Osteocyte (in vitro differentiated cells): ENCODE measurements around the gene PHF21A. TPM values are rescaled to one million over a fixed set of nuclear protein-coding genes. Genes with fewer than 3 reads are reported as not detected.

Source experiments
- DNase-seq: peaks from one replicate; pipeline ENCODE4 v3.0.0; 2021; ENCODE audit warnings: mixed read lengths; ENCODE audit not compliant: unreplicated experiment; ENCODE audit errors: extremely low spot score
- H3K27ac Mint-ChIP-seq: one replicate; pipeline ENCODE4 v1.8.0; 2021; ENCODE audit warnings: mild to moderate bottlenecking, mixed read lengths; ENCODE audit not compliant: unreplicated experiment
- H3K27me3 Mint-ChIP-seq: one replicate; pipeline ENCODE4 v1.8.0; 2021; ENCODE audit warnings: mixed read lengths; ENCODE audit not compliant: unreplicated experiment
- H3K36me3 Mint-ChIP-seq: one replicate; pipeline ENCODE4 v1.8.0; 2021; ENCODE audit warnings: mixed read lengths; ENCODE audit not compliant: unreplicated experiment
- H3K4me1 Mint-ChIP-seq: one replicate; pipeline ENCODE4 v1.8.0; 2021; ENCODE audit warnings: mixed read lengths; ENCODE audit not compliant: unreplicated experiment
- H3K4me3 Mint-ChIP-seq: one replicate; pipeline ENCODE4 v1.8.0; 2021; ENCODE audit warnings: mild to moderate bottlenecking, moderate library complexity, mixed read lengths; ENCODE audit not compliant: unreplicated experiment
- H3K9me3 Mint-ChIP-seq: one replicate; pipeline ENCODE4 v1.8.0; 2021; ENCODE audit warnings: mixed read lengths; ENCODE audit not compliant: unreplicated experiment
- CTCF ChIP-seq: fragments of 200-600 bp; sonication (generic); IDR thresholded peaks from 2 replicates; pipeline ENCODE4 v1.5.0; 2021; ENCODE audit warnings: antibody characterized with exemption, mild to moderate bottlenecking, moderate library complexity
- total RNA-seq: library from RNA; stranded (reverse); gene quantifications from 2 replicates; pipeline ENCODE4 v1.2.1, GENCODE V29; 2021

The PHF21A gene
- total RNA-seq, 1 donor from 2014 or later, result 40.8 TPM

GRCh38 chr11:46159680-46160079 is 38.4 kb upstream of the PHF21A start:
- Mint-ChIP-seq H3K4me3 (no peak overlapping the region), H3K9me3 (no peaks in the 10 kb centered on the region), H3K27ac (no peak overlapping the region), H3K27me3 (peaks cover 47% of the 10 kb centered on the region), H3K4me1 (no peaks in the 10 kb centered on the region), H3K36me3 (no peaks in the 10 kb centered on the region)
- no peak for TF ChIP-seq CTCF
- no peak for DNase-seq

DNA sequence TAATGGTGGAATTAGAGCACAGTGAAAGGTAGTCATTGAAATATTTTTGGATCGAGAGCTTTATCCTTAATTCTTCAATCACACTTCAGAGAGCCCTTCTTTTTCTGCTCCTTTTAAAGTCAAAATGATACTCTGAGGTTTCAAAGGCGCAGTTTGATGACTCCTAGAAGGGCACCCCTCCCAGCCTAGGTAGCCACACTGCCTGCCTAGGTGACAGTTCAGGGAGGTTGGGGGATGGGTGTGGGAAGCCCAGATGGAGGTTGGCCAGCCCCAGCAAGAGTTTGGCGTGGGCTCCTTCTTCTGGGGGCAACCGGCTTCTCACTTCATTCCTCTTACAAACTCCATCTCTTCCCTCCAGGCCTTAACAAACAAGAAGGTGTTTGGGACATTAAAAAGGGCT is 28.6 kb upstream of the PHF21A start:
- Mint-ChIP-seq H3K27ac (no peak overlapping the region), H3K27me3 (peaks cover 67% of the 10 kb centered on the region), H3K36me3 (no peaks in the 10 kb centered on the region), H3K9me3 (peaks cover 5% of the 10 kb centered on the region), H3K4me1 (no peaks in the 10 kb centered on the region), H3K4me3 (no peak overlapping the region)
- no peak for DNase-seq
- no peak for TF ChIP-seq CTCF

GRCh38 chr11:46149342-46149741 is 28.1 kb upstream of the PHF21A start:
- no peak overlapping the region for H3K27ac Mint-ChIP-seq
- no peaks in the 10 kb centered on the region for H3K36me3 Mint-ChIP-seq
- peaks cover 5% of the 10 kb centered on the region for H3K9me3 Mint-ChIP-seq
- no peak for DNase-seq
- H3K4me1 Mint-ChIP-seq, result no peaks in the 10 kb centered on the region
- peaks cover 68% of the 10 kb centered on the region for H3K27me3 Mint-ChIP-seq
- no peak for TF ChIP-seq CTCF
- H3K4me3 Mint-ChIP-seq, result no peak overlapping the region

GRCh38 chr11:46144741-46145140 is 23.5 kb upstream of the PHF21A start:
- Mint-ChIP-seq H3K4me1 (no peaks in the 10 kb centered on the region), H3K9me3 (no peaks in the 10 kb centered on the region), H3K27me3 (peaks cover 43% of the 10 kb centered on the region), H3K4me3 (no peak overlapping the region), H3K36me3 (no peaks in the 10 kb centered on the region), H3K27ac (no peak overlapping the region)
- no peak for DNase-seq
- no peak for TF ChIP-seq CTCF

DNA sequence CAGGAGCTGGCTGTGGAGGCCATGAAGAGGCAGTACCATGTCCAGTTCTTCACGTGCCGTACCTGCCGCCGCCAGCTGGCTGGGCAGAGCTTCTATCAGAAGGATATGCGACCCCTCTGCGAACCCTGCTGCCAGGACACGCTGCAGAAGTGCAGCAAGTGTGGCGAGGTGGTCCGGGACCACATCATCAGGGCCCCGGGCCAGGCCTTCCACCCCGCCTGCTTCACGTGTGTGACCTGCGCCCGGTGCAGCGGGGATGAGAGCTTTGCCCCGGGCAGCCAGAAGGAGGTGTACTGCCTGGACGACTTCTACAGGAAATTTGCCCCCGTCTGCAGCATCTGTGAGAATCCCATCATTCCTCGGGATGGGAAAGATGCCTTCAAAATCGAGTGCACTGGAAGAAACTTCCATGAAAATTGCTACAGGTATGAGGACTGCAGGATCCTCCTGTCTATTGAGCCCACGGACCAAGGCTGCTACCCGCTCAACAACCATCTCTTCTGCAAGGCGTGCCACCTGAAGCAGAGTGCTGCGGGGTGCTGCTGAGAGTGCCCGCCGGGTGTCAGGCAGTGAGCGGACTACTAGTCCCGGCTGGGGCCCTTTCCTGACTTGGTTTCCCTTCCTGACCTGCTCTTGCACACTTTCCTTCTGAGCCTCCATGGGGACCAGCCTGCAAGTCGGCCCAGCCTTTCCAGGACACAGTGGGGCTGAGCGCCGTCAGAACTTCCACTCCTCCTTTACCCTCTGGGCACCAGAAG is 22.0 kb upstream of the PHF21A start:
- H3K27ac Mint-ChIP-seq, result no peak overlapping the region
- peaks cover 36% of the 10 kb centered on the region for H3K27me3 Mint-ChIP-seq
- TF ChIP-seq CTCF, result no peak
- no peak for DNase-seq
- H3K9me3 Mint-ChIP-seq, result no peaks in the 10 kb centered on the region
- no peaks in the 10 kb centered on the region for H3K4me1 Mint-ChIP-seq
- H3K4me3 Mint-ChIP-seq, result no peak overlapping the region
- H3K36me3 Mint-ChIP-seq, result no peaks in the 10 kb centered on the region
